GM12891 (cell line): ENCODE results near the gene TLK1.

Source experiments
- POLR2A ChIP-seq: IDR thresholded peaks from 2 replicates; pipeline ENCODE4 v1.6.1; 2011; ENCODE audit warnings: low read depth, low read length, control low read depth
- POLR2AphosphoS5 ChIP-seq: IDR thresholded peaks from 2 replicates; pipeline ENCODE4 v1.6.1; 2011; ENCODE audit warnings: low read depth, low read length, control low read depth
- SPI1 ChIP-seq: IDR thresholded peaks from 2 replicates; pipeline ENCODE4 v1.6.1; 2011; ENCODE audit warnings: low read depth, low read length, control low read depth
- TAF1 ChIP-seq: IDR thresholded peaks from 2 replicates; pipeline ENCODE4 v1.6.1; 2011; ENCODE audit warnings: low read depth, low read length, control low read depth

DNA sequence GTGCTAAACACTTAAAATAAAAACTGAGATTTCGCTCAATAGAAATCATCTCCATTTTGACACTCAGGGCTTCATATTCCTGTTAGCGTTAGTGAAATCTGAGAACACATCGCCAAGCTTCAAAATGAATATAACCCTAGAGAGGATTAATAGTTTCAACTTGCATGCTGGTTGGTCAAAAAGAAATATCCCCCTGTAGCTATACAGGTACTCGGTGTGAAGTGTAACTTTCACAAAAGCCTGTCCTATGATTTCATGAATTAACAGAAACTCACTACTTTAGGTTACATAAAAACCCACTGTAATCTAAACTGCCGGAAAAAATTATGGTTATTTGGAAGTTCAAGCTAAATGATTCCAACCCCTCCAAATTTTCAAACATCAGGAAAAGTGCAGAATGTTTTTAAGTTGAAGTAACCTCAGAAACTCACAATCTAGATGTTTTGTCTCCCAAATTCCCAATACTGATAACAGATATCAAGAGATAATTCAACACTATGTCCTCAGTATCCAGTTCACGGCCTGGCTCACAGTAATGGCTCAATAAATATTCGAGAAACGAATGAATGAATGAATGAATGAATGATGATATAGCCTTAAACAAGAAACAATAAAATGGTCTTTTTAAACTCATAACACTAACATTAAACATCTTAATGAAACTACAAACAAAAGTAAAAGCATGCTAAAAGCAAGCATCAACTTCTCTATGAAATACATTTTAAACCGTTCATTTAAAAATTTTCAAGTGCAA, 2.5 kb downstream of the TLK1 start:
- TF ChIP-seq SPI1 (no peak), POLR2A (no peak), POLR2AphosphoS5 (no peak), TAF1 (no peak)
